Neural cell (in vitro differentiated cells): ENCODE results near the gene KRT76. TPM values are rescaled to one million over a fixed set of nuclear protein-coding genes. Genes with fewer than 3 reads are reported as not detected.

Experiments
- H2AFZ ChIP-seq: fragments of 200-600, 300-800 bp; sonication (generic), shearing (Covaris generic); 2 replicates; pipeline ENCODE4 v1.6.0; 2014; ENCODE audit warnings: low read depth, mild to moderate bottlenecking, antibody characterized with exemption, low read length, moderate library complexity
- H3F3A ChIP-seq: fragments of 200-600 bp; shearing (Covaris generic); 2 replicates; pipeline ENCODE4 v1.6.1; 2016; ENCODE audit warnings: mild to moderate bottlenecking, moderate library complexity, mixed read lengths, antibody characterized with exemption, low read length; ENCODE audit not compliant: insufficient read depth, poor library complexity, severe bottlenecking
- H3K27ac ChIP-seq: fragments of 200-600, 300-800 bp; sonication (generic), shearing (Covaris generic); 2 replicates; pipeline ENCODE4 v1.5.1; 2014; ENCODE audit warnings: mild to moderate bottlenecking, low read length, moderate library complexity
- H3K27me3 ChIP-seq: fragments of 300-800, 200-600 bp; sonication (generic), shearing (Covaris generic); 2 replicates; pipeline ENCODE4 v1.6.0; 2014; ENCODE audit warnings: mild to moderate bottlenecking, low read depth, low read length, moderate library complexity; ENCODE audit not compliant: insufficient read depth
- H3K36me3 ChIP-seq: fragments of 300-800, 200-600 bp; sonication (generic), shearing (Covaris generic); 2 replicates; pipeline ENCODE4 v1.5.1; 2014; ENCODE audit warnings: mild to moderate bottlenecking, antibody characterized with exemption, low read length, moderate library complexity; ENCODE audit not compliant: insufficient read depth
- H3K4me2 ChIP-seq: fragments of 300-800, 200-600 bp; sonication (generic), shearing (Covaris generic); 2 replicates; pipeline ENCODE4 v1.6.0; 2014; ENCODE audit warnings: mild to moderate bottlenecking, low read length
- H3K4me3 ChIP-seq: fragments of 300-800, 200-600 bp; sonication (generic), shearing (Covaris generic); 2 replicates; pipeline ENCODE4 v1.5.1; 2014; ENCODE audit warnings: mild to moderate bottlenecking, low read length, moderate library complexity
- H3K79me2 ChIP-seq: fragments of 200-600 bp; shearing (Covaris generic); replicated peaks from 2 replicates; pipeline ENCODE4 v1.6.0; 2014; ENCODE audit warnings: mild to moderate bottlenecking, low read length, moderate library complexity; ENCODE audit not compliant: insufficient read depth
- H3K9ac ChIP-seq: fragments of 300-800, 200-600 bp; sonication (generic), shearing (Covaris generic); 2 replicates; pipeline ENCODE4 v1.6.1; 2016; ENCODE audit warnings: mild to moderate bottlenecking, low read length, mixed read lengths
- H3K9me2 ChIP-seq: fragments of 200-600 bp; shearing (Covaris generic); 2 replicates; pipeline ENCODE4 v1.6.1; 2016; ENCODE audit warnings: mild to moderate bottlenecking, low read length, mixed read lengths; ENCODE audit not compliant: insufficient read depth
- H3K9me3 ChIP-seq: fragments of 200-600, 300-800 bp; sonication (generic), shearing (Covaris generic); 2 replicates; pipeline ENCODE4 v1.6.1; 2016; ENCODE audit warnings: mild to moderate bottlenecking, mixed run types, low read length, moderate library complexity, mixed read lengths
- H4K20me1 ChIP-seq: fragments of 200-600 bp; shearing (Covaris generic); 2 replicates; pipeline ENCODE4 v1.6.1; 2016; ENCODE audit warnings: mild to moderate bottlenecking, mixed run types; ENCODE audit not compliant: insufficient read depth
- CTCF ChIP-seq: fragments of 450-650 bp; IDR thresholded peaks from 2 replicates; pipeline ENCODE4 v1.5.1; 2014; ENCODE audit warnings: antibody characterized with exemption, mild to moderate bottlenecking, moderate library complexity; ENCODE audit not compliant: poor library complexity, severe bottlenecking
- EP300 ChIP-seq: fragments of 450-650 bp; conservative IDR thresholded peaks from 2 replicates; pipeline ENCODE4 v1.6.1; 2014; ENCODE audit warnings: antibody characterized with exemption, mild to moderate bottlenecking, moderate library complexity; ENCODE audit not compliant: poor library complexity, severe bottlenecking
- EZH2 ChIP-seq: fragments of 200-600, 300-800 bp; shearing (Covaris generic), sonication (generic); IDR thresholded peaks from 2 replicates; pipeline ENCODE4 v1.6.1; 2014; ENCODE audit warnings: antibody characterized with exemption, low read length, borderline replicate concordance, mild to moderate bottlenecking; ENCODE audit not compliant: insufficient read depth, poor library complexity, severe bottlenecking
- MXI1 ChIP-seq: fragments of 450-650 bp; conservative IDR thresholded peaks from 2 replicates; pipeline ENCODE4 v1.6.1; 2014; ENCODE audit warnings: antibody characterized with exemption, mild to moderate bottlenecking; ENCODE audit not compliant: poor library complexity, severe bottlenecking
- POLR2AphosphoS5 ChIP-seq: IDR thresholded peaks from 2 replicates; pipeline ENCODE4 v1.6.1; 2012
- RAD21 ChIP-seq: fragments of 450-650 bp; conservative IDR thresholded peaks from 2 replicates; pipeline ENCODE4 v1.6.1; 2014; ENCODE audit warnings: antibody characterized with exemption, mild to moderate bottlenecking, moderate library complexity
- SMC3 ChIP-seq: fragments of 450-650 bp; conservative IDR thresholded peaks from 2 replicates; pipeline ENCODE4 v1.6.1; 2014; ENCODE audit warnings: antibody characterized with exemption, mild to moderate bottlenecking, moderate library complexity; ENCODE audit not compliant: poor library complexity
- TAF1 ChIP-seq: IDR thresholded peaks from 2 replicates; pipeline ENCODE4 v1.6.1; 2012; ENCODE audit warnings: low read depth
- polyA plus RNA-seq: library from polyadenylated mRNA; depleted of rRNA; stranded (reverse); fragments of >200 nt; gene quantifications from 2 replicates; pipeline ENCODE4 v1.2.3, GENCODE V29; 2014
- TF ChIP-seq, protein P1 (sequence below): IDR thresholded peaks from 2 replicates; pipeline ENCODE4 v1.6.1; 2012; ENCODE audit warnings: borderline replicate concordance

Gene KRT76
- polyA plus RNA-seq, 1 donor from 2014 or later, result not detected

- TF ChIP-seq MXI1, result no peak
Observed at GRCh38 chr12:52779914-52780313, 2.8 kb upstream of the KRT76 start (continued).

DNA sequence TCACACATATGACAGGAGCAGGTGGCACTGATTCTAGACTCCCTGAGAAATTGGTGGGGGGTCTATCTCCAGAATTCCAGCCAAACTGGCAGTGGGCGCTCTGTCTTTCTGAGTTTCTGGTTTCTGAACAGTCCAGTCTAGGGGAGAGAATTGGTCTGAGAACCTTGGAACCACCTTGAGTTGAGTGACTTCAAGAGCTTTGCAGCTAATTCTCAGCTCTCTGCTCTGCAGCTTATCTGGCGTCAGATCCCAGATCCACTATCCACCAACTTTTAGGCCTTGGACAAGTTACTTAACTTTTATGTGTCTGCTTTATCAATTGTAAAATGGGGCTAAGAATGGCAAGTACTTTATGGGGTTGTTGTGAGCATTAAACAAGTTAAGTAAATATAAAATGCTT lies 1.7 kb upstream of the KRT76 start:
- Histone ChIP-seq H3K4me3 (no peak overlapping the region), H3K36me3 (no peaks in the 10 kb centered on the region)

GRCh38 chr12:52777566-52777965 lies 421 bp upstream of the KRT76 start:
- H3K9me3 ChIP-seq, result no peaks in the 10 kb centered on the region
- H4K20me1 ChIP-seq, result no peaks in the 10 kb centered on the region
- no peaks in the 10 kb centered on the region for H3F3A ChIP-seq
- no peak overlapping the region for H3K4me2 ChIP-seq
- H3K27ac ChIP-seq, result no peak overlapping the region
- H3K79me2 ChIP-seq, result no peaks in the 10 kb centered on the region
- no peaks in the 10 kb centered on the region for H3K36me3 ChIP-seq
- H3K27me3 ChIP-seq, result no peaks in the 10 kb centered on the region
- no peaks in the 10 kb centered on the region for H3K9me2 ChIP-seq
- no peak overlapping the region for H3K9ac ChIP-seq
- TF ChIP-seq EZH2 (no peak), CTCF (no peak), TAF1 (no peak), EP300 (no peak), POLR2AphosphoS5 (no peak), RAD21 (no peak), MXI1 (no peak), SMC3 (no peak)
- TF ChIP-seq, protein P1, sequence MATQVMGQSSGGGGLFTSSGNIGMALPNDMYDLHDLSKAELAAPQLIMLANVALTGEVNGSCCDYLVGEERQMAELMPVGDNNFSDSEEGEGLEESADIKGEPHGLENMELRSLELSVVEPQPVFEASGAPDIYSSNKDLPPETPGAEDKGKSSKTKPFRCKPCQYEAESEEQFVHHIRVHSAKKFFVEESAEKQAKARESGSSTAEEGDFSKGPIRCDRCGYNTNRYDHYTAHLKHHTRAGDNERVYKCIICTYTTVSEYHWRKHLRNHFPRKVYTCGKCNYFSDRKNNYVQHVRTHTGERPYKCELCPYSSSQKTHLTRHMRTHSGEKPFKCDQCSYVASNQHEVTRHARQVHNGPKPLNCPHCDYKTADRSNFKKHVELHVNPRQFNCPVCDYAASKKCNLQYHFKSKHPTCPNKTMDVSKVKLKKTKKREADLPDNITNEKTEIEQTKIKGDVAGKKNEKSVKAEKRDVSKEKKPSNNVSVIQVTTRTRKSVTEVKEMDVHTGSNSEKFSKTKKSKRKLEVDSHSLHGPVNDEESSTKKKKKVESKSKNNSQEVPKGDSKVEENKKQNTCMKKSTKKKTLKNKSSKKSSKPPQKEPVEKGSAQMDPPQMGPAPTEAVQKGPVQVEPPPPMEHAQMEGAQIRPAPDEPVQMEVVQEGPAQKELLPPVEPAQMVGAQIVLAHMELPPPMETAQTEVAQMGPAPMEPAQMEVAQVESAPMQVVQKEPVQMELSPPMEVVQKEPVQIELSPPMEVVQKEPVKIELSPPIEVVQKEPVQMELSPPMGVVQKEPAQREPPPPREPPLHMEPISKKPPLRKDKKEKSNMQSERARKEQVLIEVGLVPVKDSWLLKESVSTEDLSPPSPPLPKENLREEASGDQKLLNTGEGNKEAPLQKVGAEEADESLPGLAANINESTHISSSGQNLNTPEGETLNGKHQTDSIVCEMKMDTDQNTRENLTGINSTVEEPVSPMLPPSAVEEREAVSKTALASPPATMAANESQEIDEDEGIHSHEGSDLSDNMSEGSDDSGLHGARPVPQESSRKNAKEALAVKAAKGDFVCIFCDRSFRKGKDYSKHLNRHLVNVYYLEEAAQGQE, result no peak
- no peak overlapping the region for H3K4me3 ChIP-seq
- no peak overlapping the region for H2AFZ ChIP-seq

More for the DNA sequence above, 1.7 kb upstream of the KRT76 start:
- no peaks in the 10 kb centered on the region for H3K79me2 ChIP-seq
- H3K27ac ChIP-seq, result no peak overlapping the region
- H3K9me2 ChIP-seq, result no peaks in the 10 kb centered on the region
- no peak overlapping the region for H2AFZ ChIP-seq
- no peaks in the 10 kb centered on the region for H3K9me3 ChIP-seq
- no peaks in the 10 kb centered on the region for H4K20me1 ChIP-seq
- no peaks in the 10 kb centered on the region for H3K27me3 ChIP-seq
- no peak overlapping the region for H3K9ac ChIP-seq
- no peak overlapping the region for H3K4me2 ChIP-seq
- H3F3A ChIP-seq, result no peaks in the 10 kb centered on the region
- no peak for TF ChIP-seq MXI1
- no peak for TF ChIP-seq CTCF
- TF ChIP-seq RAD21, result no peak
- TF ChIP-seq SMC3, result no peak
- no peak for TF ChIP-seq EZH2
- no peak for TF ChIP-seq TAF1
